Keratinocyte (primary cell): ENCODE measurements around the gene MARCHF7.

ENCODE experiments used
- EZH2 ChIP-seq: IDR thresholded peaks from one replicate; pipeline ENCODE4 v1.6.1; 2012; ENCODE audit warnings: inconsistent platforms, mild to moderate bottlenecking, low read length, moderate library complexity
- TF ChIP-seq, protein P1 (sequence below), 3 experiments: IDR thresholded peaks in 1 of 3; conservative IDR thresholded peaks in 1 of 3; optimal IDR thresholded peaks in 1 of 3; 2 replicates in 2 of 3; 3 replicates in 1 of 3; pipeline versions ENCODE3 to v1.5.1; 2011; ENCODE audit warnings: low read length in 3 of 3, mild to moderate bottlenecking in 3 of 3, moderate library complexity in 2 of 3, control low read depth in 1 of 3, inconsistent platforms in 1 of 3; ENCODE audit not compliant: insufficient read depth in 2 of 3; ENCODE audit errors: extremely low read depth in 1 of 3

DNA sequence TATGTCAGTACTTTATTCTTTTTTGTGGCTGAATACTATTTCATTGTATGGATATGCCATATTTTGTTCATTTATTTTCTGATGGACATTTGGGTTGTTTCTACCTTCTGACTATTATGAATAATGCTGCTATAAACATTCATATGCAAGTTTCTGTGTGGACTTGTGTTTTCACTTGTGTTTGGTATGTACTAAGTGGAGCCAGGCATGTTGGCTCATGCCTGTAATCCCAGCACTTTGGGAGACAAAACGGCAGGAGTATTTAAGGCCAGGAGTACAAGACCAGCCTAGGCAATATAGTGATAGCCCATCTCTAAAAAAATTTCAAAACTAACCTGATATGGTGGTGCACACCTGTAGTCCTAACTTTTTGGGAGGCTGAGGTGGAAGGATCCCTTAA is 23.3 kb downstream of the MARCHF7 start:
- TF ChIP-seq, protein P1, sequence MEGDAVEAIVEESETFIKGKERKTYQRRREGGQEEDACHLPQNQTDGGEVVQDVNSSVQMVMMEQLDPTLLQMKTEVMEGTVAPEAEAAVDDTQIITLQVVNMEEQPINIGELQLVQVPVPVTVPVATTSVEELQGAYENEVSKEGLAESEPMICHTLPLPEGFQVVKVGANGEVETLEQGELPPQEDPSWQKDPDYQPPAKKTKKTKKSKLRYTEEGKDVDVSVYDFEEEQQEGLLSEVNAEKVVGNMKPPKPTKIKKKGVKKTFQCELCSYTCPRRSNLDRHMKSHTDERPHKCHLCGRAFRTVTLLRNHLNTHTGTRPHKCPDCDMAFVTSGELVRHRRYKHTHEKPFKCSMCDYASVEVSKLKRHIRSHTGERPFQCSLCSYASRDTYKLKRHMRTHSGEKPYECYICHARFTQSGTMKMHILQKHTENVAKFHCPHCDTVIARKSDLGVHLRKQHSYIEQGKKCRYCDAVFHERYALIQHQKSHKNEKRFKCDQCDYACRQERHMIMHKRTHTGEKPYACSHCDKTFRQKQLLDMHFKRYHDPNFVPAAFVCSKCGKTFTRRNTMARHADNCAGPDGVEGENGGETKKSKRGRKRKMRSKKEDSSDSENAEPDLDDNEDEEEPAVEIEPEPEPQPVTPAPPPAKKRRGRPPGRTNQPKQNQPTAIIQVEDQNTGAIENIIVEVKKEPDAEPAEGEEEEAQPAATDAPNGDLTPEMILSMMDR (optimal IDR thresholded peaks at IDR 0.05 in 1 of 3, IDR thresholded peaks at IDR 0.05 in 1 of 3, conservative IDR thresholded peaks at IDR 0.05 in 1 of 3; ENCODE audit: extremely low read depth in 1 of 3, insufficient read depth in 2 of 3, low read length in 3 of 3) = no peak
- no peak for TF ChIP-seq EZH2
